Peyer's patch (tissue), 4 donors: Measurements from ENCODE around the gene TBL1X.

Experiments
- POLR2A ChIP-seq, 2 donors: fragments of 450-650 bp; IDR thresholded peaks; one replicate each; pipeline ENCODE4 v1.5.1; 2017; ENCODE audit warnings: antibody characterized with exemption in 2 of 2, mild to moderate bottlenecking in 2 of 2, moderate library complexity in 2 of 2
- TF ChIP-seq, protein P1 (sequence below), 6 experiments: fragments of 450-650 bp in 4 of 6; fragments of 200-600 bp in 2 of 6; sonication (generic) in 1 of 6; IDR thresholded peaks; one replicate each; pipeline ENCODE4 v1.5.1; 2017 to 2019; ENCODE audit warnings: antibody characterized with exemption in 6 of 6, mild to moderate bottlenecking in 3 of 6, moderate library complexity in 1 of 6

DNA sequence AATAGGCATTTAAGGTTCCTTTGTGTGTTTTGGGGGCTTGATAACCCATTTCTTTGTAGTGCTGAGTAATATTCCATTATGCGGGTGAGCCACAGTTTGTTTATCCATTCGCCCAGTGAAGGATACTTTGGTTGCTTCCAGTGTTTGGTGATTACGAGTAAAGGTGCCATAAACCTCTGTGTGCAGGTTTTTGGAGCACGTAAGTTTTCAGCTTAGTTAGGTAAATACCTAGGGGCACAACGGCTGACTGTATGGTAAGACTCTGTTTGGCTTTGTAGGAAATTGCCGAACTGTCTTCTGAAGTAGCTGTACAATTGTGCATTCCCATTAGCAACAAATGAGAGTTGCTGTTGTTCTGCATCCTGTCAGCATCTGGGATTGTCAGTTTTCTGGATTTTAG, 3.8 kb upstream of the TBL1X start:
- TF ChIP-seq, protein P1, sequence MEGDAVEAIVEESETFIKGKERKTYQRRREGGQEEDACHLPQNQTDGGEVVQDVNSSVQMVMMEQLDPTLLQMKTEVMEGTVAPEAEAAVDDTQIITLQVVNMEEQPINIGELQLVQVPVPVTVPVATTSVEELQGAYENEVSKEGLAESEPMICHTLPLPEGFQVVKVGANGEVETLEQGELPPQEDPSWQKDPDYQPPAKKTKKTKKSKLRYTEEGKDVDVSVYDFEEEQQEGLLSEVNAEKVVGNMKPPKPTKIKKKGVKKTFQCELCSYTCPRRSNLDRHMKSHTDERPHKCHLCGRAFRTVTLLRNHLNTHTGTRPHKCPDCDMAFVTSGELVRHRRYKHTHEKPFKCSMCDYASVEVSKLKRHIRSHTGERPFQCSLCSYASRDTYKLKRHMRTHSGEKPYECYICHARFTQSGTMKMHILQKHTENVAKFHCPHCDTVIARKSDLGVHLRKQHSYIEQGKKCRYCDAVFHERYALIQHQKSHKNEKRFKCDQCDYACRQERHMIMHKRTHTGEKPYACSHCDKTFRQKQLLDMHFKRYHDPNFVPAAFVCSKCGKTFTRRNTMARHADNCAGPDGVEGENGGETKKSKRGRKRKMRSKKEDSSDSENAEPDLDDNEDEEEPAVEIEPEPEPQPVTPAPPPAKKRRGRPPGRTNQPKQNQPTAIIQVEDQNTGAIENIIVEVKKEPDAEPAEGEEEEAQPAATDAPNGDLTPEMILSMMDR (IDR thresholded peaks at IDR 0.05), result no peak
- no peak for TF ChIP-seq POLR2A (IDR thresholded peaks at IDR 0.05)
